HepG2 (cell line): ENCODE data around the gene LRRC27. TPM values are rescaled to one million over a fixed set of nuclear protein-coding genes. Genes with fewer than 3 reads are reported as not detected.

Experiments
- ATF4 ChIP-seq, 2 experiments: fragments of 450-650 bp in 1 of 2; sonication (generic) in 1 of 2; formaldehyde crosslinking; IDR thresholded peaks; 2 replicates each; pipeline versions ENCODE4 v1.5.0 to v1.8.0; 2020 to 2022; ENCODE audit warnings: mild to moderate bottlenecking in 1 of 2, missing genetic modification reagents in 1 of 2
- E2F2 ChIP-seq: sonication (generic); formaldehyde crosslinking; IDR thresholded peaks from 2 replicates; pipeline ENCODE4 v1.4.0; 2020; ENCODE audit warnings: missing genetic modification reagents, borderline replicate concordance
- GMEB2 ChIP-seq: IDR thresholded peaks from 2 replicates; pipeline ENCODE4 v1.6.1; 2016; ENCODE audit warnings: missing biosample characterization, missing genetic modification reagents, low read depth
- KDM2A ChIP-seq: sonication (generic); formaldehyde crosslinking; IDR thresholded peaks from 2 replicates; pipeline ENCODE4 v1.4.0; 2020; ENCODE audit warnings: low read depth, missing genetic modification reagents, borderline replicate concordance
- MAFF ChIP-seq: IDR thresholded peaks from 2 replicates; pipeline ENCODE4 v1.6.1; 2011; ENCODE audit warnings: low read depth, low read length, improper control_type of control experiment
- PLRG1 ChIP-seq: fragments of 450-650 bp; conservative IDR thresholded peaks from 2 replicates; pipeline ENCODE4 v1.6.1; 2016
- RBM22 ChIP-seq: fragments of 200-400 bp; formaldehyde crosslinking; optimal IDR thresholded peaks from 2 replicates; pipeline ENCODE3; 2017; ENCODE audit warnings: mild to moderate bottlenecking, low read length, moderate library complexity
- RNF219 ChIP-seq: sonication (generic); formaldehyde crosslinking; IDR thresholded peaks from 2 replicates; pipeline ENCODE4 v1.5.0; 2020; ENCODE audit warnings: mild to moderate bottlenecking, missing genetic modification reagents
- SOX6 ChIP-seq, 2 experiments: fragments of 450-650 bp in 1 of 2; sonication (generic) in 1 of 2; formaldehyde crosslinking in 1 of 2; IDR thresholded peaks; 2 replicates each; pipeline versions ENCODE4 v1.4.0 to v1.6.1; 2017 to 2020; ENCODE audit warnings: antibody characterized with exemption in 1 of 2, mild to moderate bottlenecking in 1 of 2, missing genetic modification reagents in 1 of 2
- TIGD3 ChIP-seq: sonication (generic); formaldehyde crosslinking; IDR thresholded peaks from 2 replicates; pipeline ENCODE4 v1.5.1; 2020; ENCODE audit warnings: mild to moderate bottlenecking, missing genetic modification reagents, borderline replicate concordance
- ZGPAT ChIP-seq: IDR thresholded peaks from 2 replicates; pipeline ENCODE4 v1.6.1; 2016; ENCODE audit warnings: mild to moderate bottlenecking
- ZKSCAN1 ChIP-seq: fragments of 150-350 bp; IDR thresholded peaks from 2 replicates; pipeline ENCODE4 v1.6.1; 2014; ENCODE audit warnings: low read length
- ZNF446 ChIP-seq: sonication (generic); formaldehyde crosslinking; IDR thresholded peaks from 2 replicates; pipeline ENCODE4 v1.5.0; 2020; ENCODE audit warnings: mild to moderate bottlenecking, missing genetic modification reagents
- ZNF451 ChIP-seq: sonication (generic); formaldehyde crosslinking; IDR thresholded peaks from 2 replicates; pipeline ENCODE4 v1.5.0; 2020; ENCODE audit warnings: mild to moderate bottlenecking, missing genetic modification reagents
- ZNF678 ChIP-seq: sonication (generic); formaldehyde crosslinking; IDR thresholded peaks from 2 replicates; pipeline ENCODE4 v1.4.0; 2020; ENCODE audit warnings: mild to moderate bottlenecking, missing genetic modification reagents
- ZSCAN29 ChIP-seq: sonication (generic); formaldehyde crosslinking; conservative IDR thresholded peaks from 2 replicates; pipeline ENCODE4 v1.4.0; 2020; ENCODE audit warnings: mild to moderate bottlenecking, missing genetic modification reagents
- polyA plus RNA-seq, 8 experiments: library from polyadenylated mRNA; depleted of rRNA in 3 of 8; stranded (reverse) in 7 of 8; unstranded in 1 of 8; fragments of >200 nt; fragmentation: Illumina TruSeq in 4 of 8; extraction: Trizol in 4 of 8; gene quantifications; 2 replicates each; pipeline versions ENCODE4 v1.2.1 to v1.2.3, GENCODE V29; 2011 to 2016; ENCODE audit warnings: low read depth in 4 of 8, missing spikeins in 1 of 8, mixed read lengths in 1 of 8; ENCODE audit not compliant: insufficient read depth in 1 of 8
- total RNA-seq, 5 experiments: library from RNA; depleted of rRNA; stranded (reverse); fragments of >200 nt; fragmentation: Illumina TruSeq; extraction: Trizol; gene quantifications; 2 replicates each; pipeline ENCODE4 v1.2.3, GENCODE V29; 2016; ENCODE audit warnings: low read depth in 1 of 5

LRRC27 gene
- total and polyA plus RNA-seq, 2 of the 13 experiments (the other 11 are each of a cell fraction or from before 2014, with no cell fraction given), result 4.2 to 4.6 TPM

- TF ChIP-seq TIGD3 (CRISPR knock-in tag), result no peak
- no peak for TF ChIP-seq ZNF446
- 0 out of 2 replicates have a peak, but pooled peaks have one; percentile 37 for TF ChIP-seq ZGPAT (CRISPR knock-in tag)
- no peak for TF ChIP-seq RNF219 (CRISPR knock-in tag)
- TF ChIP-seq SOX6 (IDR thresholded peaks at IDR 0.05), result no peak
- TF ChIP-seq SOX6 (CRISPR knock-in tag; IDR thresholded peaks at IDR 0.05), result peak; percentile 54
- TF ChIP-seq ZNF678, result no peak
- TF ChIP-seq RBM22, result no peak
- no peak for TF ChIP-seq ZSCAN29 (CRISPR knock-in tag)
- TF ChIP-seq ZKSCAN1, result no peak
- TF ChIP-seq KDM2A (CRISPR knock-in tag), result 0 out of 2 replicates have a peak, but pooled peaks have one; percentile 35
- TF ChIP-seq GMEB2 (CRISPR knock-in tag), result no peak
- TF ChIP-seq ATF4 (CRISPR knock-in tag; IDR thresholded peaks at IDR 0.05), result peak in 1 of 2 experiments; percentile 92; a peak in 2 of 4 replicates
- no peak for TF ChIP-seq ZNF451 (CRISPR knock-in tag)
- no peak for TF ChIP-seq MAFF
- no peak for TF ChIP-seq E2F2
- no peak for TF ChIP-seq PLRG1
These were observed 9.4 kb upstream of the LRRC27 start (continued) for GRCh38 chr10:132322586-132323048.
